H9 (cell line): Measurements from ENCODE around the gene XXYLT1. TPM values are rescaled to one million over a fixed set of nuclear protein-coding genes. Genes with fewer than 3 reads are reported as not detected.

Experiments
- DNase-seq: peaks from one replicate; pipeline ENCODE4 v3.0.0-alpha.2; 2017
- H2AFZ ChIP-seq: one replicate; pipeline ENCODE4 v1.6.1; 2013; ENCODE audit warnings: mild to moderate bottlenecking, low read length, control low read depth, moderate library complexity
- H2AK5ac ChIP-seq: 2 replicates; pipeline ENCODE4 v1.6.1; 2013; ENCODE audit warnings: low read length, control low read depth, mixed read lengths; ENCODE audit not compliant: insufficient read length
- H2BK120ac ChIP-seq: one replicate; pipeline ENCODE4 v1.6.1; 2013; ENCODE audit warnings: low read depth, mild to moderate bottlenecking, low read length, control low read depth, inconsistent platforms; ENCODE audit not compliant: poor library complexity, severe bottlenecking
- H2BK12ac ChIP-seq: 2 replicates; pipeline ENCODE4 v1.6.1; 2013; ENCODE audit warnings: low read length, control low read depth, mixed read lengths, low read depth; ENCODE audit not compliant: insufficient read length
- H2BK15ac ChIP-seq: 2 replicates; pipeline ENCODE4 v1.6.1; 2013; ENCODE audit warnings: low read depth, low read length, control low read depth
- H2BK20ac ChIP-seq: one replicate; pipeline ENCODE4 v1.6.1; 2013; ENCODE audit warnings: low read depth, mild to moderate bottlenecking, low read length, control low read depth, inconsistent platforms; ENCODE audit not compliant: poor library complexity, severe bottlenecking
- H2BK5ac ChIP-seq: 2 replicates; pipeline ENCODE4 v1.6.1; 2013; ENCODE audit warnings: low read length, control low read depth, mixed read lengths; ENCODE audit not compliant: insufficient read length
- H3K14ac ChIP-seq: 2 replicates; pipeline ENCODE4 v1.6.1; 2013; ENCODE audit warnings: low read length, control low read depth; ENCODE audit not compliant: insufficient read depth
- H3K18ac ChIP-seq: 2 replicates; pipeline ENCODE4 v1.6.1; 2013; ENCODE audit warnings: low read depth, mild to moderate bottlenecking, mixed read lengths, low read length, control low read depth; ENCODE audit not compliant: insufficient read length
- H3K23ac ChIP-seq: 2 replicates; pipeline ENCODE4 v1.6.1; 2013; ENCODE audit warnings: low read length, control low read depth, mixed read lengths, low read depth; ENCODE audit not compliant: insufficient read length
- H3K23me2 ChIP-seq: 2 replicates; pipeline ENCODE4 v1.6.1; 2013; ENCODE audit warnings: low read depth, mild to moderate bottlenecking, mixed read lengths, low read length, control low read depth; ENCODE audit not compliant: insufficient read length, poor library complexity, severe bottlenecking
- H3K27ac ChIP-seq: 2 replicates; pipeline ENCODE4 v1.5.1; 2013; ENCODE audit warnings: low read length, control low read depth, mixed read lengths, low read depth; ENCODE audit not compliant: insufficient read length
- H3K27me3 ChIP-seq: 2 replicates; pipeline ENCODE4 v1.6.1; 2013; ENCODE audit warnings: low read length, control low read depth, inconsistent platforms; ENCODE audit not compliant: insufficient read depth
- H3K4ac ChIP-seq: 2 replicates; pipeline ENCODE4 v1.6.1; 2013; ENCODE audit warnings: low read depth, mild to moderate bottlenecking, control low read depth, inconsistent platforms, low read length, moderate library complexity
- H3K4me1 ChIP-seq: 2 replicates; pipeline ENCODE4 v1.6.1; 2013; ENCODE audit warnings: low read length, control low read depth, inconsistent platforms; ENCODE audit not compliant: insufficient read depth
- H3K4me2 ChIP-seq: 2 replicates; pipeline ENCODE4 v1.6.1; 2013; ENCODE audit warnings: low read length, control low read depth, mixed read lengths; ENCODE audit not compliant: insufficient read length, insufficient read depth
- H3K56ac ChIP-seq: 2 replicates; pipeline ENCODE4 v1.6.1; 2013; ENCODE audit warnings: low read depth, mild to moderate bottlenecking, mixed read lengths, low read length, control low read depth; ENCODE audit not compliant: insufficient read length
- H3K79me1 ChIP-seq: 2 replicates; pipeline ENCODE4 v1.6.1; 2013; ENCODE audit warnings: low read depth, mild to moderate bottlenecking, moderate library complexity, low read length, control low read depth, inconsistent platforms; ENCODE audit not compliant: insufficient read depth, poor library complexity, severe bottlenecking
- H3K79me2 ChIP-seq: 2 replicates; pipeline ENCODE4 v1.6.1; 2013; ENCODE audit warnings: low read length, control low read depth, inconsistent platforms; ENCODE audit not compliant: insufficient read depth
- H3K9ac ChIP-seq: 2 replicates; pipeline ENCODE4 v1.6.1; 2013; ENCODE audit warnings: low read length, control low read depth, mixed read lengths; ENCODE audit not compliant: insufficient read length; ENCODE audit errors: extremely low read depth
- H3K9me3 ChIP-seq: one replicate; pipeline ENCODE4 v1.6.1; 2013; ENCODE audit warnings: low read depth, low read length, inconsistent platforms; ENCODE audit not compliant: control insufficient read depth
- H3T11ph ChIP-seq: one replicate; pipeline ENCODE4 v1.6.1; 2013; ENCODE audit warnings: mild to moderate bottlenecking, low read length, control low read depth, inconsistent platforms
- H4K20me1 ChIP-seq: one replicate; pipeline ENCODE4 v1.6.1; 2013; ENCODE audit not compliant: control insufficient read depth, insufficient read length, insufficient read depth
- H4K5ac ChIP-seq: 2 replicates; pipeline ENCODE4 v1.6.1; 2013; ENCODE audit warnings: low read depth, mild to moderate bottlenecking, mixed read lengths, low read length, control low read depth; ENCODE audit not compliant: insufficient read length
- H4K8ac ChIP-seq: replicated peaks from 2 replicates; pipeline ENCODE4 v1.6.1; 2013; ENCODE audit warnings: low read length, control low read depth, mixed read lengths, low read depth; ENCODE audit not compliant: insufficient read length
- H4K91ac ChIP-seq: 2 replicates; pipeline ENCODE4 v1.6.1; 2013; ENCODE audit warnings: low read depth, mild to moderate bottlenecking, moderate library complexity, mixed read lengths, low read length, control low read depth; ENCODE audit not compliant: insufficient read length
- H3K27ac Mint-ChIP-seq, 3 experiments: 2 replicates in 2 of 3; 3 replicates in 1 of 3; pipeline ENCODE4 v1.8.0; 2020 to 2021; ENCODE audit warnings: mixed read lengths in 3 of 3, mild to moderate bottlenecking in 1 of 3, moderate library complexity in 1 of 3
- H3K27me3 Mint-ChIP-seq: 2 replicates; pipeline ENCODE4 v1.8.0; 2021; ENCODE audit warnings: low read depth, mild to moderate bottlenecking, moderate library complexity, mixed read lengths
- H3K36me3 Mint-ChIP-seq, 3 experiments: 2 replicates in 2 of 3; 3 replicates in 1 of 3; pipeline ENCODE4 v1.8.0; 2020 to 2021; ENCODE audit warnings: low read depth in 3 of 3, mixed read lengths in 3 of 3; ENCODE audit not compliant: insufficient read depth in 1 of 3
- H3K4me1 Mint-ChIP-seq, 2 experiments: 2 replicates each; pipeline ENCODE4 v1.8.0; 2020; ENCODE audit warnings: mixed read lengths in 2 of 2
- H3K4me3 Mint-ChIP-seq, 2 experiments: 2 replicates in 1 of 2; 3 replicates in 1 of 2; pipeline ENCODE4 v1.8.0; 2020 to 2021; ENCODE audit warnings: mild to moderate bottlenecking in 2 of 2, mixed read lengths in 2 of 2, moderate library complexity in 1 of 2
- H3K9me3 Mint-ChIP-seq, 2 experiments: 2 replicates in 1 of 2; 3 replicates in 1 of 2; pipeline ENCODE4 v1.8.0; 2020; ENCODE audit warnings: mild to moderate bottlenecking in 2 of 2, mixed read lengths in 2 of 2, moderate library complexity in 1 of 2
- WGBS: extraction: QIAGEN DNeasy Blood & Tissue Kit; methylation state at CpG from one replicate; pipeline ENCODE4 v1.1.7; 2013; ENCODE audit warnings: missing lambda C conversion rate, low lambda C conversion rate, mixed read lengths; ENCODE audit not compliant: insufficient read length; ENCODE audit errors: extremely low coverage; 5-methylcytosine and 5-hydroxymethylcytosine counted together
- total RNA-seq: library from RNA; stranded (reverse); gene quantifications from 2 replicates; pipeline ENCODE4 v1.2.1, GENCODE V29; 2021
- TF ChIP-seq, protein P1 (sequence below): fragments of 200-600 bp; sonication (generic); conservative IDR thresholded peaks from 3 replicates; pipeline ENCODE4 v1.8.0; 2021; ENCODE audit warnings: antibody characterized with exemption, mild to moderate bottlenecking

XXYLT1 gene
- total RNA-seq, 1 experiment from 2014 or later = 22.7 TPM

DNA sequence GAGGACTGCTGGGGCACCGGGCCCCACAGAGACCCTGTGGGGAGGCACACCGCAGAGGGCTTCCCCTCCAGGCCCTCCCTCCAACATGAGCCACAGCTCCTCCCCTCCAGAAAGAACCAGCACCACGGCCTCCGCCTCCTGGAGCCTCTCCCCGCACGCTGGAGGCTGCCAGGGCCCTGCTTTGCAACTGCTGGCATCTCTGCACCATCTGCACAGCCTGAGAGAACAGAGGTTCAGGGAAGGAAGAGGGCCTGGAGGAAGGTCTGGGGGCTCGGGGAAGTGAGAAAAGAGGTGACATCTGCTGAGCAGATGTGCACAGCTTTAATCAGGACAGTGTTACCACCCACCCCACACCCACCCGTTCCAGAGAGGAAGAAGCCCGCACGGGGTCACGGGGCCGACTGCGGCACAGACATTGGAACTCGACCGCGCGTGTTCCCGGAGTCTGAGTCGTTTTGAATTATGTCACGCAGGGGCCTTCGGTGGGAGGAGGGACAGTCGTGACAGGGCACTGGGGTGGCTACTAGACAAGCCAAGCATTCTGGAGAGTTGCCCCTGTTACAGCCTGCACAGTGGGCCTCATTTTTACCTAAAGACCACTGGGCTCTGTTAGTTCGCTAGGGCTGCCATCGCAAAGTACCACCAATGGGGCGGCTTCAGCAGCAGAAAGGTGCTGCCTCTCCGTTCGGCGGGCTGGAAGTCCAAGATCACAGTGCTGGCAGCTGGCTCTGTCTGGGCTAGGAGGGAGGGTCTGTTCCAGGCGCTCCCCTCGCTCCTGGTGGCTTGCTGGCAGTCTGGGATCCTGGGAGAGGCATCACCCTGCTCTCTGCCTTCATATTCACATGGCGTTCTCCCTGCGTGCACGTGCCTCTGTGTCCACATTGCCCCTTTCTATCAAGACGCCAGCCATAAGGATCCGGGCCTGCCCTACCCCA is 194.8 kb downstream of the XXYLT1 start:
- Histone ChIP-seq H3K9me3 (no peaks in the 10 kb centered on the region), H4K20me1 (no peaks in the 10 kb centered on the region), H4K5ac (no peak overlapping the region), H2AFZ (no peak overlapping the region), H2AK5ac (no peak overlapping the region), H2BK15ac (no peak overlapping the region), H3K27me3 (no peaks in the 10 kb centered on the region), H3T11ph (no peak overlapping the region), H3K14ac (no peak overlapping the region; the same call in 1 of the 2 replicates), H4K8ac (no peak overlapping the region), H2BK20ac (no peak overlapping the region), H3K4me1 (no peaks in the 10 kb centered on the region; the same call in 1 of the 2 replicates), H3K4me2 (no peak overlapping the region), H3K27ac (no peak overlapping the region), H3K56ac (no peak overlapping the region), H3K9ac (no peak overlapping the region), H2BK120ac (no peak overlapping the region), H3K4ac (no peak overlapping the region), H3K23ac (no peak overlapping the region), H2BK12ac (no peak overlapping the region), H3K79me1 (no peaks in the 10 kb centered on the region), H4K91ac (no peak overlapping the region), H3K18ac (no peak overlapping the region), H3K23me2 (no peaks in the 10 kb centered on the region), H3K79me2 (no peaks in the 10 kb centered on the region), H2BK5ac (no peak overlapping the region)
- TF ChIP-seq, protein P1, sequence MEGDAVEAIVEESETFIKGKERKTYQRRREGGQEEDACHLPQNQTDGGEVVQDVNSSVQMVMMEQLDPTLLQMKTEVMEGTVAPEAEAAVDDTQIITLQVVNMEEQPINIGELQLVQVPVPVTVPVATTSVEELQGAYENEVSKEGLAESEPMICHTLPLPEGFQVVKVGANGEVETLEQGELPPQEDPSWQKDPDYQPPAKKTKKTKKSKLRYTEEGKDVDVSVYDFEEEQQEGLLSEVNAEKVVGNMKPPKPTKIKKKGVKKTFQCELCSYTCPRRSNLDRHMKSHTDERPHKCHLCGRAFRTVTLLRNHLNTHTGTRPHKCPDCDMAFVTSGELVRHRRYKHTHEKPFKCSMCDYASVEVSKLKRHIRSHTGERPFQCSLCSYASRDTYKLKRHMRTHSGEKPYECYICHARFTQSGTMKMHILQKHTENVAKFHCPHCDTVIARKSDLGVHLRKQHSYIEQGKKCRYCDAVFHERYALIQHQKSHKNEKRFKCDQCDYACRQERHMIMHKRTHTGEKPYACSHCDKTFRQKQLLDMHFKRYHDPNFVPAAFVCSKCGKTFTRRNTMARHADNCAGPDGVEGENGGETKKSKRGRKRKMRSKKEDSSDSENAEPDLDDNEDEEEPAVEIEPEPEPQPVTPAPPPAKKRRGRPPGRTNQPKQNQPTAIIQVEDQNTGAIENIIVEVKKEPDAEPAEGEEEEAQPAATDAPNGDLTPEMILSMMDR = no peak
- peaks cover 0 to 2% (median 0%) of the 10 kb centered on the region in 3 experiments; a peak in 2 of 7 replicates for H3K36me3 Mint-ChIP-seq
- no CpG with 5 or more reads among the region's 35 CpGs for WGBS
- DNase-seq = no peak
- H3K27ac Mint-ChIP-seq = peak overlapping the region in 1 of 3 experiments; percentile 29; a peak in 1 of 7 replicates
- H3K4me3 Mint-ChIP-seq = no peak overlapping the region
- H3K27me3 Mint-ChIP-seq = no peaks in the 10 kb centered on the region
- peaks cover 14 to 33% of the 10 kb centered on the region in 2 experiments for H3K4me1 Mint-ChIP-seq
- H3K9me3 Mint-ChIP-seq = no peaks in the 10 kb centered on the region; a peak in 1 of 5 replicates
